Ovary (tissue), 3 donors: ENCODE results near the gene CTDSPL.

Source experiments
- CTCF ChIP-seq, 3 donors: fragments of 450-650 bp in 2 of 3; fragments of 200-600 bp in 1 of 3; IDR thresholded peaks; one replicate each; pipeline versions ENCODE4 v1.5.1 to v1.8.0; 2016 to 2022; ENCODE audit warnings: antibody characterized with exemption in 3 of 3, mild to moderate bottlenecking in 1 of 3
- POLR2A ChIP-seq: fragments of 450-650 bp; IDR thresholded peaks from one replicate; pipeline ENCODE4 v1.6.1; 2017; ENCODE audit warnings: antibody characterized with exemption, mild to moderate bottlenecking, moderate library complexity
- donor health status: DM: no; HTN: no; CAD: no.

DNA sequence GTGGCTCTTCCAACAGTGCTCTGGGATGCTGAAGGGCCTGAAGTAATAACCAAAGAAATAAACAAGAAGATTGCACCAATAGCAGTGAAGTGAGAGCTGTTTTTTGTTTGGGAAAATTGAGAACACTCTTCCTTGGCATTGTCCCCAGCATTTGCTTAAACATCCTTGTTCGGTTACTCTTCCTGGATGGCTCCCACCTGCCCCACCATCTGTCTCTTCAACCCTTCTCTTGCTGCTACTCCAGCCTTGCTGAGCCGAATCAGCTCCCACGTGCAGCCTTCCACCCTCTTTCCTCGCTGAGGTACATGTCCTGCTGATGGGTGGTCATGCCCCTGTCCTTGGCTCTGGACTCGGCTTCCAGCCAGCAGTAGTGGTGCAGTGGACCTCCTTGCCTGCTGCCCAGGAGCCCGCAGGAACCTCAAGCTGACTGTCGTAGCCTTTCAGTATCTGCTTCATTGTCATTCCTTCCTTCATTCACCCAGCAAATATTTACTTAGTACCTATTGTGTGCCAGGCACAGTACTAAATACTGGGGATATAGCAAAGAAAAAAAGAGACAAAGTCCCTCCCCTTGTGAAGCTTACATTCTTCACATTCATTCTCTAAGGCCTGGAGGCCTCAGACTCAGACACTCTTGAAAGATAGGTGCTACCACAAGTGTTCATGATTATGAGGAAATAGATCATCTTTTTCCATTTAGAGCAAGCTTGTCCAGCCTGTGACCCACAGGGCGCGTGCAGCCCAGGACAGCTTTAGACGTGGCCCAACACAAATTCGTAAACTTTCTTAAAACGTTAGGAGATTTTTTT is 111.8 kb downstream of the CTDSPL start:
- TF ChIP-seq CTCF (IDR thresholded peaks at IDR 0.05) (no peak), POLR2A (no peak)
